Measurements from ENCODE around the gene BANF1.

DNA sequence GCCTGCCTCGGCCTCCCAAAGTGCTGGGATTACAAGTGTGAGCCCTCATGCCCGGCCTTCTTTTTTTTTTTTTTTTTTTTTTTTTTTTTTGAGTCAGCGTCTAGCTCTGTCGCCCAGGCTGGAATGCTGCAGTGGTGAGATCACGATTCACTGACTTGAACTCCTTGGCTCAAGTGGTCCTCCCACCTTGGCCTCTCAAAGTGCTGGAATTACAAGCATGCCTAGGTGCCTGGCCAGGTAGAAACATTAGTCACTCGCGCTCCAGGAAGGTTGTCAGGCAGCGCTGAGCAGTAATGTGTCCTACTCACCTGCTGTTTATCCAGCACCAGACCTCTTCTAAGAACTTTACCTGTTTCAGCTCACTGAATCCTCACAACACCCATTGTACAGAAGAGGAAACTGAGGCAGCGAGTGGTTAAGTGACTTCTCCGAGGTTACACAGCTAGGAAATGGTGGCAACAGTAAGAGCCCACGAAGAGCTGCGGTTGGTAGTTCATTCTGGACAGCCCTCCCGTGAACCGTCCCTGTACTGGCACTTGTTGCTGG, 9.0 kb downstream of the BANF1 start:
- TF ChIP-seq, protein P1, sequence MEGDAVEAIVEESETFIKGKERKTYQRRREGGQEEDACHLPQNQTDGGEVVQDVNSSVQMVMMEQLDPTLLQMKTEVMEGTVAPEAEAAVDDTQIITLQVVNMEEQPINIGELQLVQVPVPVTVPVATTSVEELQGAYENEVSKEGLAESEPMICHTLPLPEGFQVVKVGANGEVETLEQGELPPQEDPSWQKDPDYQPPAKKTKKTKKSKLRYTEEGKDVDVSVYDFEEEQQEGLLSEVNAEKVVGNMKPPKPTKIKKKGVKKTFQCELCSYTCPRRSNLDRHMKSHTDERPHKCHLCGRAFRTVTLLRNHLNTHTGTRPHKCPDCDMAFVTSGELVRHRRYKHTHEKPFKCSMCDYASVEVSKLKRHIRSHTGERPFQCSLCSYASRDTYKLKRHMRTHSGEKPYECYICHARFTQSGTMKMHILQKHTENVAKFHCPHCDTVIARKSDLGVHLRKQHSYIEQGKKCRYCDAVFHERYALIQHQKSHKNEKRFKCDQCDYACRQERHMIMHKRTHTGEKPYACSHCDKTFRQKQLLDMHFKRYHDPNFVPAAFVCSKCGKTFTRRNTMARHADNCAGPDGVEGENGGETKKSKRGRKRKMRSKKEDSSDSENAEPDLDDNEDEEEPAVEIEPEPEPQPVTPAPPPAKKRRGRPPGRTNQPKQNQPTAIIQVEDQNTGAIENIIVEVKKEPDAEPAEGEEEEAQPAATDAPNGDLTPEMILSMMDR (IDR thresholded peaks at IDR 0.05; ENCODE audit: low read depth, low read length), result no peak
- no peak for TF ChIP-seq EZH2phosphoT487 (IDR thresholded peaks at IDR 0.05; ENCODE audit: low read depth)
